RKO (cell line): ENCODE results near the gene CASS4.
A peak's percentile ranks its signal among the peaks of the same experiment; 100 is the strongest.
"Not testable (repeated sequence)": the region's sequence is repeated elsewhere in the genome, so short reads cannot be mapped to it uniquely, and the experiment has no call there.

Experiments used
- DNase-seq: peaks from one replicate; pipeline ENCODE4 v3.0.0-alpha.2; 2016; ENCODE audit warnings: low spot score

The CASS4 gene

GRCh38 chr20:56411759-56412472 lies at the start of gene CASS4:
CASS4 (plus strand) TSS chr20:56412260; CDS start chr20:56412459, 199 bp downstream.
- DNase-seq: no peak

DNA sequence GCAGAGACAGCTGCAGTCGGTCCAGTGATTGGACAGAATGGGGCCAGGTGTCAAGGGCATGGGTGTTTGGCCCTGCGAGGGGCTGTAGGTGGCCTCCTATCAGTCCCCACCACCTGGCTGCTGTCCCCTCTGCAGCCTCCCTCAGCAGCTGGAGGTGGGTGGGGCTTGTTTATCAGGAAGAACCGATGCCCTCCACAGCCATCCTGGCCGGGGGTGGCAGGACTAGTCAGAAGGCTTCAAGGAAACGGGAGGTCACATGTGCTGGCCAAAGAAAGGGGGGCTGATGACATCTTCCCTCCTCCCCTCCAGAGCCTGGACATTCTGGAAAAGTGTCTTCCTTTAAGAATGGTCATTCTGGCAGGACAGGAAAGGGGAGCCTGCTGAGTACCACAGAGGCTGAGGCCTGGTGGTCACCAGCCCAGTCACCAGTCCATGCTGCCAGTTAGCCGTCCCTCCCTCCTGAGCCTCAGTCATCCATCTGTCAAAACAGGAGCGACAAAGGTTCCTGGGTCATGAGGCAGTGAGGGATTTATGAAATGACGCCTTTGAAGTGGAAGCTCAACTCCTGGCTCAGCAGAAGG lies 49.1 kb upstream of the CASS4 start:
- no peak for DNase-seq

- DNase-seq: no peak
Observed at GRCh38 chr20:56363491-56363890, 48.6 kb upstream of the CASS4 start.

DNA sequence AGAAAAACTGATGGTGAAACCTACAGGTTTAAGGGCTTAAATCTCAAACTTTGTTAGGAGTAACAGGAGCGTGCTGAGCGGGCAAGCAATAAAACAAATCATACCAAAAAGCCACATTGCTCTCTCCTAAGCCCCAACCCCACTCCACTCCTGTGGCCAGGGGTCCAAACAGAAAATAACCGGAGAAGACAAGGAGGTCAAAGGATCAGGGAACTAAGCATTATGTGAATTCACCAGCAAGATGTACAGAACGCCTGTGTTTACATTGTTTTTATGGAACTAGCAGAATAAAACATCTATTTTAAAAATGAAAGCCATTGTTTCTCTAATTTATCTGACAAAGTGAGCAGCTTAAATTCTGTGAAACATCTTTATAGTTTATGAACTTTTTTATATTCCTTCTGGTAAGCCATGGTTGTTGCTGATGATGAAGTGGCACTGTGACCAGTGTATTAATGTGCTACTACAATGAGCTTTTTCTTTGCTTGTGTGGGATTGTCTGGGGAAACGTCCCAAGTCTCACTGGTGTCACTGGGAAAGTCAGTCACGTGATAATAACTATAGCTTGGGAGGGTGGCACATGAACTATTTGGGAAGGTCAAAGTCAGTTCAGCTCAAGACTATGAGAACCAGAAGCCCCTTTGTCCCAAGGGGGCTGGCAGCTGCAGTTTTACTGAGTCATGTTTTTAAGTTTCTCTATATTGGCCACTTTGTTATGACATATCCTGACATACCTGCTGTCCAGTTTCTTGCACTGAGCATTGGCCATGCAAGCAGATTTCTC lies 43.5 kb upstream of the CASS4 start:
- DNase-seq: no peak

DNA sequence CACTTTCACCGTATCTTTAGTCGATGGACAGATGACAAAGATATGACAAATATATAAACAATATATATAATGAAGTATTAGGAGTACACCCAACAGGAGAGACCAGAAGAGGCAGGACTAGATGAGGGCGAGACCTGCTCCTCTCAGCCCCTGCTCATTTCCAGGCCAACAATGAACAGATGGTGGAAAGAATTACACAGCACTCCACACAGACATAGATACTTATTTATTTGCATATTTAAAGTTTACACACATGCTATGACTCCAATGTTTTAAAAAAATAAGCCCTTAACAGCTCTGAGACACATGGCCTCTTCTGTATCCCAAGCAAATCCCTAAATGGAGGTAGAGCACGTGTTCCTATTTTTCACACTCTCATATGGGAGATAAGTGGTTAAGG lies 42.9 kb upstream of the CASS4 start:
- no peak for DNase-seq

GRCh38 chr20:56371977-56372376 lies 40.1 kb upstream of the CASS4 start:
- DNase-seq: no peak

- DNase-seq: no peak
Observed at GRCh38 chr20:56372850-56373249, 39.2 kb upstream of the CASS4 start.

DNA sequence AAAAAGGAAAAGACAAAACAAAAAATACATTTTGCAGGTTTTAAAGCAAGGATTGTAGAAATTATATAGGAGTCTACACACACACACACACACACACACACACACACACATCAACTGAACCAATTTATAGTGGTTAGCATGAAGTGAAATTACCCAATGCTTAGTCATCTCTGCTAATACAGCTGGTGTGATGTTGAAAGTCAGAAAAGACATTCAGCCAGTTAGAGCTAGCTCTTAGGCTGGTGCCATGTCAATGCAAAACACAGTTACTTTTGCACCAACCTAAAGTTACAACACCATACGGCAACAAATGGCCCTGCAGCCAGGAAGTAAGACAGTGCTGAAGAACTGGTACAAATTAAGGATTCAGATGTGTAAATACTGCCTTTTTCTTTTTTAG lies 38.1 kb upstream of the CASS4 start:
- peak; percentile 80 for DNase-seq

- no peak for DNase-seq
Observed at GRCh38 chr20:56376331-56376730, 35.7 kb upstream of the CASS4 start.

DNA sequence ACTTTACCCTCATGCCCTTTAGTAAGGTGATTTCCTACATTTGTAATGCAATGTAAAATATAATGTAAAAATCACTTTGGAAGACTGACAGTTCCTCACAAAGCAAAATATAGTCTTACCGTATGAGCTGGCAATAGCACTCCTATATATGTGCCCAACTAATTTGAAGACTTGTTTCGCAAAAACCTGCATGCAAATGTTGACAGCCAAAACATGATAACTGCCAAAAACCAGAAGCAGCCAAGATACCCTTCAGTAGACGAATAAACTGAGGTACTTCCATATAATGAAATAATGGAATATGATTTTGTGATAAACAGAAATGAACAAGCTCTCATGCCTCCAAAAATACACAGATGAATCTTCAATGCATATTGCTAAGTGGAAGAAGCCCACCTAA lies 33.7 kb upstream of the CASS4 start:
- no peak for DNase-seq

DNA sequence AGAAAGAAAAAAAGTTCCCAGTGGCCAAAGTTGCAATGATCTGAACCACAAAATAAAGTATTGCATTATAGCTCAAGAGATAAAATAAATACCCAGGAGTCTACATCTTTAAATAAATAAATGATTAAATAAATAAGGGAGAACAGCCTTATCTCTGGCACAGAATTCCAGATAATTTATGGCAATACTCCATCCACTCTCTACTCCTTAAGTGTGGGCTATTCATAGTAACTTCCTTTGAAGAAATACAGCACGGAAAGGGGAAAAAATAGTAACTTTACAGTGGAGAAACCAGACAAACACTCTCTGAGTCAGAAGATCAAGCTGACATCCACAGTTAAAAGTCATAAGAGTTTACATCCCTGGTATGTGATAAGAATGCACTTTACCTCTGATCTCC lies 31.7 kb upstream of the CASS4 start:
- no peak for DNase-seq

DNA sequence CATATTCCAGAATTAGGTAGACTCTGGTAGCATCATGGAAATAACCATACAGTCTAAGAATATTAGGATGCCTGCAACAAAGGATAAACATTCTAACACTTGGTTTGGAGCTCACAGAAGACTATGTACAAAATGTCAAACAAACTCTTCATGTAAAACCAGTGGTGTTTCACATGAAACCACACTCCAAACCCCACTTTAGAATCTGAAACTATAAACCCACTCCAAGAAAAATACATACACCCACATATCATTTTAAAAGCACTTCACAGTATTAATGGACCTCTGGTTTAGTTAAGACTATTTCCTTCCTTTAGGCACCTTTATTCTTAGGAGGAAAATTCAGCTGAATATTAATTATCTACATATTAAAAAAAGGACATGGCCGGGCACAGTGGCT lies 30.6 kb upstream of the CASS4 start:
- DNase-seq: no peak

DNA sequence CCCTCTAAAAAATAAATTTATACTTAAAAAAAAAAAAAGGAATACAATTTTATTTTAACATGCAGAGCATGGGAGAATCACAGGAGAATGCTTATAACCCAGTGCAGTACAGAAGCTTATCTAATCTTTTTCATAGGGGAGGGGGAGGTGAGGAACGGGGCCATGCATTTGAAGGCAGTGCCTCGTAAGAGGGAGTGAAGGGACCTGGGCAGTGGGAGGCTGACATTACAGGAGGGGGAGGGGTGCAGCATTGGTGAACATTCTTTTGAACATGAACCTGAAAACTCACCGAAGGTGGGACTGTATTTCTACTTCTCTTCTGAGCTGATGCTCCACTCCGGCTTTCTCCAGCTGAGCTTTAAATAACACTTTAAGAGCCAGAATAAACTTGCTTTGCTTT lies 29.4 kb upstream of the CASS4 start:
- no peak for DNase-seq

- DNase-seq: no peak
Observed at GRCh38 chr20:56383334-56383733, 28.7 kb upstream of the CASS4 start.

GRCh38 chr20:56385130-56385529 lies 26.9 kb upstream of the CASS4 start:
- DNase-seq: no peak

DNA sequence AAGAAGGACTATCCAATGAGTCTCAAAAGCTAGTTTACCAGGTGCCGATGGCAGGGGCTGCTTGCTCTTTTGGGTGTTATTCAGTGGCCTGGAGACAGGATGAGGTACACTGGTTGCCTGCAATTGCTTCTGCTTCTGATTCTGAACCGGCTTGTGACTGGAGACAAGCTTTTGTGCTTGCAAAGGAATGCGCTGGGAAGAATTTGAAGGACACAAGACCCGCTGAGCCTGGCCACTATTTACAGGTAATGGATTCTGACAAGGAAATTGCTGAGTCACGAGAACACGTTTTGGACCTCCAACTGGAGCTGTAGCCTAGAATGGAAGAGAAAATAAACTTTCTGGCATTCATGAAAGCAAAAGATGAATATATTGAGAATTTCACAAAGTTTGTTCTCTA lies 25.8 kb upstream of the CASS4 start:
- DNase-seq: no peak

DNA sequence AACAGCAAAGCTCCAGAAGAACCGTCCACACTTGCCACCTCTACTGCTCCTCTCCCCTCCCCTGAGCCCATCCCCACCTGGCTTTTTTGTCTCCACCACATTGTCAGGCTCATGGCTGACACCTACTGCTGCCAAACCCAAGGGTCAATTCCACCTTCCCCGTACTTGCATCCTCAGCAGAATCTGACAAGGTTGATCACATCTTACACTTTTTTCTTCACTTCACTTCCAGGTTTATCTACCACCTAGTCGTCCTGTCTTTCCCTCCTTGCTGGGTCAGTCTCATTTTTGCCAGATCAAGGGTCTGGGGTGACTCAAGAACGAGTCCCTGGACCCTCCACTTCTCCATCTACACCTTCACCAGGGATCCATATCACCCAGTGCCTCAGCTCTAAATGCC lies 23.2 kb upstream of the CASS4 start:
- no peak for DNase-seq

DNA sequence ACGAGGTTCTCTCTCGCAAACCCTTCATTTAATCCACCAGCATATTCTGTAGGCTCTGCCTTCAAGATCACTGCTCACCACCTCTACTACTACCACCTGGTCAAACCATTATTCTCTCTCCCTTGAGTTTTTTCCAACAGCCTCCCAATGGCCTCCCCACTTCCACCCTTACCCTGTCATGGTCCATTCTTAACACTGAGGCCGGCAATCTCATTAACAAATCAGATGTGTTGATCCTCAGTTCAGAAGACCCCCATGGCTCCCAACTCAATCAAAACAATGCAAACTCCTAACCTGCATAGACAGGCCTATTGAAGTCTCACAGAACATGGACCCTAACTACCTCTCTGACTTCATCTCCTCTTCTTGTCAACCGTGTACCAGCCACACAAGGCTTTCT lies 22.3 kb upstream of the CASS4 start:
- DNase-seq: no peak

DNA sequence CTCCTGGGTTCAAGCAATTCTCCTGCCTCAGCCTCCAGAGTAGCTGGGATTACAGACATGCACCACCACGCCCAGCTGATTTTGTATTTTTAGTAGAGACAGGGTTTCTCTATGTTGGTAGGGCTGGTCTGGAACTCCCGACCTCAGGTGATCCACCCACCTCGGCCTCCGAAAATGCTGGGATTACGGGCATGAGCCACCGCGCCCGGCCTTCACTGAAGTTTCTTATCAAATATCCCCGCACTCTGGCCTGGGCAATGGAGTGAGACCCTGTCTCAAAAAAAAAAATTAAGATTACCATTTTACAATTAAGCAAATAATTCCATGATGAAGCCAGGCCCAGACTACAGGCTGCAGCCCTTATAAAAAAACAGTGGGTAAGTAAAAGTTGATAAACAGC lies 21.7 kb upstream of the CASS4 start:
- DNase-seq: not testable (repeated sequence)

- DNase-seq: peak; percentile 40
Observed at GRCh38 chr20:56391037-56391436, 21.0 kb upstream of the CASS4 start.

- peak; percentile 33 for DNase-seq
Observed at GRCh38 chr20:56391596-56392131, 20.4 kb upstream of the CASS4 start.

DNA sequence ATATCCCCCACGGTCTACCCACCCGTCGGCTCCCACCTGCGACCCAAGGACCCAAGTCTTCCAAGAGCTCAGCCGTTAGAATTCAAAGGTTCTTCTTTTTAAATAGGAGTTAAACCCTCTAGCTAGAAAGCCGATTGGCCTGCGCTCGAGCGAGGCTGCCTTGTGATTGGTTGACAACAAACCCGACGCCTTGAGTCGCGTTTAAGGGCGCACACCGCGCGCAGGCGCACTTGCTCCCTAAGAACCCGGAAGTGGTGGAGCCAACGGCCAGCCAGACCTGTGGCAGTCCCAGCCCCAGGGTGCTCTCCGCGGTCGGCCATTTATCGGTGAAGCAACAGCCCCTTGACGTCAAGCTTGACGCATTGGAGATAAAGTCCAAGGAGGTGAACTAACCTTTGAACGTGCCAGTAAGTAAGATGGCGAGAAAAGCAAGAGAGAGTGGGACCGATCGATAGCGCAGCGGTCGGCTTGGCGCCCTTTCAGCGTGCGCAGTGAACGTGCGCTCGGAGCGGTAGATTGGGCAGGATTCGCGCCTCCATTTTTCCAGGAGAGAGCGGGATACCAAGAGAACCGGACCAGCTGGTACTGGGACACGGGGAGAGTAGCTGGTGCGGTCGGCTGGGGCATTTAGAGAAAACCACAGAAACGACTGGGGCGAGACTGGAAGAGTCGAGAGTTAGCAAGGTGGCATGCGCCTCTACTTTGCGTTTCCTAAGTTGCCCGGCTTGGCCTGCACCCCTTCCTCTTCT lies 19.8 kb upstream of the CASS4 start, which contains the start of the genes AURKA and CSTF1:
Gene AURKA, minus strand, starts transcription at position 84 of the 749 bp plus-strand sequence. CDS start 4,018 bp downstream, outside the sequence.
Gene CSTF1, plus strand, starts transcription at position 514 of the 749 bp plus-strand sequence. CDS start 2,908 bp downstream, outside the sequence.
- peak; percentile 100 for DNase-seq
